GM12872 (cell line): Measurements from ENCODE around the gene C16orf96.

Source experiments
- TF ChIP-seq, protein P1 (sequence below): IDR thresholded peaks from 3 replicates; pipeline ENCODE4 v1.5.1; 2011; ENCODE audit warnings: low read depth, mild to moderate bottlenecking, low read length, moderate library complexity; ENCODE audit not compliant: insufficient read depth

C16orf96 gene

DNA sequence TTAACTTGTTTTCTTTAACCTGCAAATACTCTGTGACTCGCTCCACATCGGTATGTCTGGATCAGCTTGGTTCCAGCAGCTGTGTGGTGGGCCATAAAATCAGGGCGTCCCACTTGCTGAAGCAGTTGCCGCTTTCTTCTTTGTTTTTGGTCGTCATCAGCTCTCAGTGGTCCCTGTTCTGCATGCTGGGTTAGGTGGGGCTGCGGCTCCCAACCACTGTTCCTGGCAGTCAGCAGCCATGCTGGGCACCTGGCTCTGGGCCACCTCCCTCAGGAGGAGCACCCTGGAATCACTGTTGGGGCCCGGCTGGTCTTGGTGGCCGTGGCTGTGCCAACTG, 91.5 kb downstream of the C16orf96 start:
- TF ChIP-seq, protein P1, sequence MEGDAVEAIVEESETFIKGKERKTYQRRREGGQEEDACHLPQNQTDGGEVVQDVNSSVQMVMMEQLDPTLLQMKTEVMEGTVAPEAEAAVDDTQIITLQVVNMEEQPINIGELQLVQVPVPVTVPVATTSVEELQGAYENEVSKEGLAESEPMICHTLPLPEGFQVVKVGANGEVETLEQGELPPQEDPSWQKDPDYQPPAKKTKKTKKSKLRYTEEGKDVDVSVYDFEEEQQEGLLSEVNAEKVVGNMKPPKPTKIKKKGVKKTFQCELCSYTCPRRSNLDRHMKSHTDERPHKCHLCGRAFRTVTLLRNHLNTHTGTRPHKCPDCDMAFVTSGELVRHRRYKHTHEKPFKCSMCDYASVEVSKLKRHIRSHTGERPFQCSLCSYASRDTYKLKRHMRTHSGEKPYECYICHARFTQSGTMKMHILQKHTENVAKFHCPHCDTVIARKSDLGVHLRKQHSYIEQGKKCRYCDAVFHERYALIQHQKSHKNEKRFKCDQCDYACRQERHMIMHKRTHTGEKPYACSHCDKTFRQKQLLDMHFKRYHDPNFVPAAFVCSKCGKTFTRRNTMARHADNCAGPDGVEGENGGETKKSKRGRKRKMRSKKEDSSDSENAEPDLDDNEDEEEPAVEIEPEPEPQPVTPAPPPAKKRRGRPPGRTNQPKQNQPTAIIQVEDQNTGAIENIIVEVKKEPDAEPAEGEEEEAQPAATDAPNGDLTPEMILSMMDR, result no peak

DNA sequence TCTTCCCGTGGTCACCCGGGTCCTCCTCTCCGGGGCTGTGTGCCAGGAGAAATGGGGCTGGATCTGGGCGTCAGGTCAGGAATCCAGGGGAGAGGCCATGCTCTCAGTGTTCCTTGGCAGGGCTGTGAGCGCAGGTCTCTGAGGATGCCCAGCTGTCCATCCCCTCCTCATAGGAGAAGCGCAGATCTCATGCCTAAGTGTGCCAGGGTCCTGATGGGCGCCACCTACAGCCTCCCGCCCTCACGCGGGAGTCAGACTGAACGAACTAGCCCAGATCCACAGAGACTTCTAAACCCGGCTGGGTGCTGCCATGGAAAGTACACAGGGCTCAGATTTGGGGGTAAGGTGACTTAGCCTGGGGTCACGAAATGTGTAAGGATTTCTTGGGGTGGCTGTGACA, 92.8 kb downstream of the C16orf96 start:
- TF ChIP-seq, protein P1, result no peak

DNA sequence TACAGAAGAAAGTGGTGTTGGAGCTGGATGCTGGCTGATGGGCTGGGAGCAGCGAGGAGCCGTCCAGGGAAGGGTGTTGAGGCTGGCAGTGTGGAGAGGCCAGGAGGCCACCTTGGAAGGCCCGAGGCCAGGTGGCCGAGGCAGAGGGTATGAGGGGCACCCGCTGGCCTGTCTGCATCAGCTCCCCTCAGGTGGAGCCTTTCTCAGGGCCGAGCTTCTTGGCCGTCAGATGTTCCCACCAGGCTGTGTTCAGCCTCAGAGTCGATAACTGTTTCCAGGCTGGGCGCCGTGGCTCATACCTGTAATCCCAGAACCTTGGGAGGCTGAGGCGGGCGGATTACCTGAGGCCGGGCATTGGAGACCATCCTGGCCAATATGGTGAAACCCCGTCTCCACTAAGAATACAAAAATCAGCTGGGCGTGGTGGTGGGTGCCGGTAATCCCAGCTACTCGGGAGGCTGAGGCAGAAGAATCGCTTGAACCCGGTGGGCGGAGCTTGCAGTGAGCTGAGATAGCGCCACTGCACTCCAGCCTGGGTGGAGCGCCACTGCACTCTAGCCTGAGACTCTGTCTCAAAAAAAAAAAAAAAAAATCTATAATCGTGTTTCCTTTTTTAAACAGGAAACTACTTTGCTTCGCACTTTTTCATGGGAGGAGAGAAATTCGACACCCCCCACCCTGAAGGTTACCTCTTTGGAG, 93.8 kb downstream of the C16orf96 start:
- TF ChIP-seq, protein P1, result no peak
